Stimulated activated CD8-positive, alpha-beta memory T cell treated with anti-CD3 and anti-CD28 coated beads, Interleukin-12 subunit alpha, Interleukin-12 subunit beta, amount 100 ng/mL, for 24 hours (primary cell): ENCODE results near the gene CWC27.
A peak's percentile ranks its signal among the peaks of the same experiment; 100 is the strongest.

Experiments
- DNase-seq: peaks from one replicate; pipeline ENCODE4 v3.0.0-alpha.2; 2020; ENCODE audit errors: extremely low read depth

Gene CWC27

DNA sequence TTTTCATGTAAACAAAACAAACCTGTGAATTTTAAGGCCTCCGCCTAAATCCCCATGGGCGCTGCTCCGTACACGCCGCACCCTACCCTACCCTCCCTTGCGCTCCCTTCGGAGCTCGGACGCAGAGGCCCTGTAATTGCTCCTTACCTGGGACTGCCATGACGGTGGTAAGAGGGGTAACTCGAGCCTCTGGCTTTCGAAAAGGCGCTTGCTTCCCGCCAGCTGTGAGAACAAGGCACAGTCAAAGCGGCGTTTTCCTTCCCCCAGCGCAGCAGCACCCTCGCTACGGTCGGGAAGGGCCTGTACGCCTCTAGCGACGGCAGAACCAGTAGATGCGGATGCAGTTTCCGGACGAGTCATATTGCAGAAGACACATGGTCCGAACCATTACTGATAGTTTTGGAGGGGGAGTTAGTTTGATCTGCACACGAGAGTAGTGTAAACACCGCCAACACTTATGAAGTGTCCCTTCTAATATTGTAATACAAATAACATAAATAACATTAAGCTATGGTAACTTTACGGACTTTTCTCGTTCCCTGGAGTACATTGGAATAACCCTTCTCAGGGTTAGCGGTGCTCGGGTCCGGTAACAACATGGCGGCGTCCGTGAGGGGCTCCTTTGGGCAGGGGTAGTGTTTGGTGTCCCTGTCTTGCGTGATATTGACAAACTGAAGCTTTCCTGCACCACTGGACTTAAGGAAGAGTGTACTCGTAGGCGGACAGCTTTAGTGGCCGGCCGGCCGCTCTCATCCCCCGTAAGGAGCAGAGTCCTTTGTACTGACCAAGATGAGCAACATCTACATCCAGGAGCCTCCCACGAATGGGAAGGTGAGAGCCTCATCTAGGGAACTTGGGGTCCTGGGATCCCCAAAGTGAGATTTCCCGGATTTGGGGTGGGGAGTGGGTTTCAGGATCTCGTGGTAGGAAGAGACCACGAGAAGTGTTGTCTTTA lies at the start of gene CWC27, which contains the start of gene SREK1IP1:
TSS of gene CWC27 (plus strand) at position 573 of the 955 bp plus-strand sequence. CDS start at position 790, 217 bp downstream.
TSS of gene SREK1IP1 (minus strand) at position 334 of the 955 bp plus-strand sequence. CDS start at position 160, 174 bp downstream.
- DNase-seq: peak; percentile 46

DNA sequence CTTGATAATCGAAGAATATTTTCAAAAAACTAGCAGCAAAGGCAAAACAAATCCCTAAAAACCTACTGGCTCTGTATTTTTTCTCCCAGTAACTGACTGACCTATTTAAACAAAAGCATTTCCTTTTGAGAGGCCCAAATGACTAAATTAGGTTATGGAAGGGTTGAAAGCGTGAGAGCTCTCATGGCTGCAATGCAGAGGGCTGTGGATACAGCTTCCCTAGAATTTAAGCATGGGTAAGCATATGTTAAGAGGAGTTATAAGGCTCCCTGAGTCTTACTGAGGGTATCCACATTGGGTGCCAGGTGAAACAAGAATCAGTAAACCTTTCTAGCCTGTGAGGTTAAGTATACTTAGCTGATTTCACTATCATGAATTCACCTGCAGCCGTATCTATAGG lies 46.1 kb upstream of the CWC27 start:
- no peak for DNase-seq

GRCh38 chr5:64727150-64727549 lies 41.6 kb upstream of the CWC27 start:
- DNase-seq: no peak

- DNase-seq: no peak
Observed at GRCh38 chr5:64742411-64742810, 26.3 kb upstream of the CWC27 start.

DNA sequence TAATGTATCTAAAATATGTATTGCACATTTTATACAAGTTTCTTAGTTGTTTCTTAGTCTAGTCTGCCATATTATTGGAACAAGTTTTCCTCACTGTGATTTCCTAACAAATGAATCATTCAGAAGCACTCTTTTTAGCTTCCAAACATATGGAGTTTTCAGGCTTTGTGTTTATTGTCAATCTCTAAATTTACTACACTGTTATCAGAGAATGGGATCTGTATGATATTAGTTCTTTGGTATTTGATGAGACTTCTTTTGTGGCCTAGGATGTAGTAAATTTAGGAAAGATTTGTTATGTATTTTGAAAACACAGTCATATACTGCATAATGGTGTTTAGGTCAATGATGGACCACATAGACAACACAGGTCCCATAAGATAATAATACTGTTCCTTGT lies 25.9 kb upstream of the CWC27 start:
- no peak for DNase-seq

DNA sequence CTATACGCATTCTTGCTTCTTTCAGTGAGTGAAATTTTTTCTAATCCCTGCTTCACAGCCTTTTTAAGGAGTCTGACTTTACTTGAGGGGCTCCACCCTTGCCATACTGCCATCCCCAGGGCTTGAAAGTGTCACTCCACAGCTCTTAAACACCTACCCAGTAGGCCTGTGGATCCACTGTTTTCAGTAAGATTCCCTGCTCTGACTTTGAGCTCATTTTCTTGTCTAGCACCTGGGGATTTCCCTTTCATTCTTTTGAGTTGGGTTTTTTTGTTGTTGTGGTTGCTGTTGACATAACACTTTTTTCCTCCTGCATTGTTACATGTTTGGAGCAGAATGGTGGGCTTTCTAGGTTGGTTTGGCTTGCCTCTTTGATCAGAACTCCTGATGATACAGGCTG lies 23.8 kb upstream of the CWC27 start:
- DNase-seq: no peak

GRCh38 chr5:64746446-64746845 lies 22.3 kb upstream of the CWC27 start:
- no peak for DNase-seq

DNA sequence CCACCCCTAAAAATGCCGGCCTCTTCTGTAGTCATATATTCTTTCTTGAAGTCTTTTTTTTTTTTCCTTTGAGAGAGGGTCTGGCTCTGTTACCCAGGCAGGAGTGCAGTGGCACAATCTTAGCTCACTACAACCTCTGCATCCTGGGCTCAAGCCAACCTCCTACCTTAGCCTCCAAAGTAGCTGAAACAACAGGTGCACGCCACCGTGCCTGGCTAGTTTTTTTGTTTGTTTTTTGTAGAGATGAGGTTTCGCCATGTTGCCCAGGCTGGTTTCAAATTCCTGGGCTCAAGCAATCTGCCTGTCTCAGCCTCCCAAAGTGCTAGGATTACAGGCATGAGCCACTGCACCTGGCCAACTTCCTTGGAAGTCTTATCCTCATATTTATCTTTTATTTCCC lies 19.3 kb upstream of the CWC27 start:
- DNase-seq: no peak

- DNase-seq: no peak
Observed at GRCh38 chr5:64754066-64754465, 14.7 kb upstream of the CWC27 start.

GRCh38 chr5:64758901-64759300 lies 9.8 kb upstream of the CWC27 start:
- DNase-seq: no peak

DNA sequence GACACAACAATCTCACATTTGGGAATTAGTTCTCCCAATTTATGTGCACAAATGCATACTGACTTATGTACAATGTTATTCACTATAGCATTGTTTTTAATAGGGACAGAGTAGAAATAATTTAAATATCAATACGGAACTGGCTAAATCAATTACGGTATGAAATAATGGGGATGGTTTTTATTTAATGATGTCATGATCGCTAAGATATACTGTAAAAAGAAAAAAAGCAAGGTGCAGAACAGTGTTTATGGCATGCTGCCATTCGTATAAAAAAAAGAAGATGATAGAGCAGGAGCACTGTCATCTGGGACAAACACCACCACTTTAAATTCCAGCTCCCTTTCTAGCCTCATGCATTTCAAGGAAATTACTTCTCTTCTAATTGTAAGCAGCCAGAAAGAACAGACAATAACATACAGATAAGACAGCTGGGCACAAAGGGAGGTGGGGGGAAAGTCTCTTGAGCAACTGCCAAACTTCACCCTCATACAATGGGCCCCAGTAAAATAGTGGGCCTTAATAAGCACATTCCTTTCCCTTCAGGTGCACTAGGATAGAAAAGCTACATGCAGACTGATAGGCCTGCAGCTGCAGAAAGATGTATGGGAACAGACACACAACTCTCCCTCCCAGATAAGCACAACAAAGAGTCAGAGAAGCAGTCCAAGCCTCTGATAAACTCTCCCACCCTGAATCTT lies 8.6 kb upstream of the CWC27 start:
- DNase-seq: no peak

GRCh38 chr5:64763948-64764503 lies 4.7 kb upstream of the CWC27 start:
- no peak for DNase-seq

- no peak for DNase-seq
Observed at GRCh38 chr5:64765804-64766504, 2.8 kb upstream of the CWC27 start.

- no peak for DNase-seq
Observed at GRCh38 chr5:64766941-64767340, 1.8 kb upstream of the CWC27 start.

- no peak for DNase-seq
Observed at GRCh38 chr5:64767959-64768357, 772 bp upstream of the CWC27 start.

DNA sequence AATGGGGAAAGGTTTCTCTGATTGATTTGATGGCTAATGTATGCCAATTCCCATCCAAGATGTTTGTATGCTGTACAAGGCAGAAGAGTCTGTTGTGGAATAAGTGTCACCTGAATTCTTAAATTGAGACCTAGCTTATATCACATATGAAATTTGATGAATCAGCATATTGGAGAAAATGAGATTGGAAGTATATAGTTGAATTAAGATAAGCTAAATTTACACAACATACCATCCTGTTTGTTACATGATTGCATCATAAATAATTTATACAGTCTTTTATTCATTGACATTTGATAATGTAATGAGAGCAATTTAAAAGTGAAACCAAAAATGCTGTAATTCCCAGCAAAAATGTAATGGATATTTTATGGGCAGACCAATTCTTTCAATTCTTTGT lies 1.1 kb downstream of the CWC27 start:
- DNase-seq: no peak

DNA sequence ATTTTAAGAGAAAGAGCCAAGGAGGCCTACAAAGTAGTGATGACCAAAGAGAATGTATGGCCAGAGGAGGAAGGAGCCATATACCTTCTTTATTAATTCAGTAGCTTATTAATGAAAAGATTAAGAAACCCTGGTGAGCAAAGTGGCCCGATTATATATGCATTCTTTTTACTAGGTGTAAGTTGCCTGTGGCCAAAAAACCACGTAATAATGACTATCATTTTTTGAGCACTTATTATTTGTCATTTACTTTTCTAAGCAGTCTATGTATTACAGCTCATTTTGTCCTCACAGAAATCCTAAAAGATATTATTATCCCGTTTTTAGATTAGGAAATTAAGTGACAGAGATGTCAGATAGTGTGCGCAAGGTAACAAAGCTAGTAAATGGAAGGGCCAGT lies 3.0 kb downstream of the CWC27 start:
- DNase-seq: no peak

DNA sequence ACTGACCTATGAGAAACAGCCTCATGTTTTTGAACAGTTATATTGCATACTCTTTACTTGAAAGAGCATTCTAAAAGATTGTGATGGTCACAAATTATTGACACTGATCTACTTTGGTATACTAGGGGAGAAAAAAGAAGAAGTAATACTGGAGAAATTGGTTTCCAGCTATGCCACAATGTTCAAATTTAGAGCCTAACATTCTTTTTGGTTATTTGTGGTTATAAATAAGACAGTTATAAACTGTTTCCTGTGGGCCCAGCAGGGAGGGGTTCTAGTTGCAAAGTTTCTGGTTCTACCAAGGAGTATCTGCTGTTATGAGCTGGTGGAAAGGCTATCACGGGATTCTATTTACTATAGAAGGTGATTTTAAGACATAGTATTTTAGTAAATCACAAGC lies 4.8 kb downstream of the CWC27 start:
- DNase-seq: no peak

DNA sequence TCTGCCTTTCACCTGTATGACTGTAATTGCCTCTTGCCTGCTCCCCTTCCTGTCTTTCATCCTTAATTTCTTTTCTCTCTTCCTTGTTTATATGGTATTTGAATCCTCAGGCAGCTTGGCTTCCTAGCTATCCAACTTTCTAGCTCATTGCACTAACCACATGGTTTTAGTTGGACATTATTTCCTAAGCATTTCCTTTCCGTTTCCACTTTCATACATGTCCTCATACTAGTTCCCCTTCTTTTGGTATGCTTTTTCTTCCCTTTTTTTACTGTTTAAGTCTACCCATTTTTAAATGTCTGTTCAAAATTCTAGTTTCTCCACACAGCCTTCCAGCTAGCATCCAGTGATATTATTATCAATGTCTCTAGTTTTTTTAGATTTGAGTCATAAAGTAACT lies 6.6 kb downstream of the CWC27 start:
- DNase-seq: no peak

- peak; percentile 23 for DNase-seq
Observed at GRCh38 chr5:64784451-64785025, 15.8 kb downstream of the CWC27 start.

DNA sequence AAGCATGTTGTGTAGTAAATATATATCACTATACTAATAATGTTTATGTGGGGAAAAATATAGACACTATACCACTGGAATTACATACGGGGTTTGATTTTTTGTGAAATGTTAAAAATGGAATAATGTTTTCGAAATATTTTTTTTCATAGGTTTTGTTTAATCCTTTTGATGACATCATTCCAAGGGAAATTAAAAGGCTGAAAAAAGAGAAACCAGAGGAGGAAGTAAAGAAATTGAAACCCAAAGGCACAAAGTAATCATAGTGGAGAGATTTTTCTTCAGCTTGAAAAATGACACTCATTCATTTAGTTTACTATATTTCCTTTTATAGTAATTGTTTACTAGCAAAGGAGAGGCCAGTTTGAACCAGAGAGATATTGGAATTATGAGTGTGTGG lies 17.6 kb downstream of the CWC27 start:
- DNase-seq: no peak

- no peak for DNase-seq
Observed at GRCh38 chr5:64788156-64788555, 19.4 kb downstream of the CWC27 start.
